K562 (cell line): ENCODE results near the gene HPF1. TPM values are rescaled to one million over a fixed set of nuclear protein-coding genes. Genes with fewer than 3 reads are reported as not detected.
"Not testable (repeated sequence)": the region's sequence is repeated elsewhere in the genome, so short reads cannot be mapped to it uniquely, and the experiment has no call there.

Source experiments
- ATAC-seq: fragments of 200-7000 bp; cut with Tn5 transposase; 3 replicates; pipeline ENCODE4 v1.9.1; 2020; ENCODE audit warnings: moderate library complexity
- BruUV-seq: library from RNA; stranded (reverse); fragments of 400-500 nt; replicated peaks from 2 replicates; lab custom pipeline; 2021; lab: Mats Ljungman, UMichigan
- CTCF ChIA-PET: fragments of 300-600 bp; formaldehyde crosslinking; extraction: SDS; loops from one replicate; lab custom pipeline; 2021; ENCODE audit warnings: low intra/inter-chr PET ratio; lab: Yijun Ruan, JAX
- POLR2A ChIA-PET: fragments of 300-600, 350-650 bp; sonication (Branson Sonifier 250); formaldehyde crosslinking; extraction: SDS; loops from one replicate; lab custom pipeline; 2021; ENCODE audit warnings: antibody characterized with exemption, inconsistent platforms; lab: Yijun Ruan, JAX
- DNase-seq, 4 experiments: peaks; one replicate each; pipeline versions ENCODE4 v3.0.0 to v3.0.0-alpha.2; 2011 to 2018; ENCODE audit warnings: low spot score in 3 of 4, mixed read lengths in 3 of 4; ENCODE audit errors: extremely low read depth in 1 of 4
- FAIRE-seq: peaks from 2 replicates; lab custom pipeline; 2011; peaks lifted over from hg19 to GRCh38; lab: Jason Lieb, UNC
- H2AFZ ChIP-seq: 2 replicates; pipeline ENCODE4 v1.6.0; 2011; ENCODE audit warnings: low read depth, low read length, control low read depth, inconsistent platforms
- H3K27ac ChIP-seq: fragments of 200-600 bp; 3 replicates; pipeline ENCODE4 v1.8.0; 2011; ENCODE audit warnings: low read depth, mild to moderate bottlenecking, control low read depth, inconsistent platforms, low read length, moderate library complexity, mixed read lengths; ENCODE audit errors: extremely low read depth
- H3K27me3 ChIP-seq, 2 experiments: fragments of 300-600 bp in 1 of 2; 2 replicates in 1 of 2; 3 replicates in 1 of 2; pipeline versions ENCODE4 v1.6.0 to v1.8.0; 2011; ENCODE audit warnings: inconsistent platforms in 2 of 2, low read length in 2 of 2, mild to moderate bottlenecking in 1 of 2, mixed read lengths in 1 of 2, moderate library complexity in 1 of 2; ENCODE audit not compliant: control insufficient read depth in 2 of 2, insufficient read depth in 2 of 2
- H3K36me3 ChIP-seq: fragments of 300-600 bp; 3 replicates; pipeline ENCODE4 v1.8.0; 2011; ENCODE audit warnings: mild to moderate bottlenecking, low read length, inconsistent platforms; ENCODE audit not compliant: control insufficient read depth, insufficient read depth
- H3K4me1 ChIP-seq, 2 experiments: fragments of 200-600 bp in 1 of 2; replicated peaks in 1 of 2; 2 replicates in 1 of 2; 3 replicates in 1 of 2; pipeline versions ENCODE4 v1.5.1 to v1.8.0; 2011; ENCODE audit warnings: inconsistent platforms in 2 of 2, low read length in 2 of 2, mild to moderate bottlenecking in 1 of 2, mixed read lengths in 1 of 2, moderate library complexity in 1 of 2; ENCODE audit not compliant: control insufficient read depth in 2 of 2, insufficient read depth in 2 of 2
- H3K4me2 ChIP-seq: 2 replicates; pipeline ENCODE4 v1.6.1; 2011; ENCODE audit warnings: low read length, control low read depth, inconsistent platforms, mixed read lengths; ENCODE audit not compliant: insufficient read depth
- H3K4me3 ChIP-seq: fragments of 200-600 bp; sonication (generic), shearing (Covaris generic); 2 replicates; pipeline ENCODE4 v1.5.1; 2016; ENCODE audit warnings: control low read depth, inconsistent platforms
- H3K79me2 ChIP-seq: fragments of 200-600 bp; 3 replicates; pipeline ENCODE4 v1.8.0; 2011; ENCODE audit warnings: low read length, inconsistent platforms; ENCODE audit not compliant: control insufficient read depth, insufficient read depth
- H3K9ac ChIP-seq, 2 experiments: 2 replicates each; pipeline versions ENCODE4 v1.6.0 to v1.6.1; 2011; ENCODE audit warnings: low read depth in 2 of 2, low read length in 2 of 2, control low read depth in 1 of 2, inconsistent platforms in 1 of 2, mild to moderate bottlenecking in 1 of 2, mixed read lengths in 1 of 2; ENCODE audit not compliant: insufficient read depth in 1 of 2
- H3K9me1 ChIP-seq: one replicate; pipeline ENCODE4 v1.6.0; 2011; ENCODE audit warnings: inconsistent platforms, mild to moderate bottlenecking, low read length, moderate library complexity; ENCODE audit not compliant: control insufficient read depth, insufficient read depth
- H3K9me3 ChIP-seq: replicated peaks from 2 replicates; pipeline ENCODE4 v1.5.1; 2011; ENCODE audit warnings: low read depth, low read length, inconsistent platforms; ENCODE audit not compliant: control insufficient read depth, insufficient read depth
- H4K20me1 ChIP-seq: replicated peaks from 2 replicates; pipeline ENCODE4 v1.6.1; 2011; ENCODE audit warnings: low read length, inconsistent platforms, mixed read lengths; ENCODE audit not compliant: control insufficient read depth, insufficient read depth
- MYNN ChIP-seq, 2 experiments: sonication (generic); formaldehyde crosslinking in 1 of 2; IDR thresholded peaks; 2 replicates each; pipeline versions ENCODE4 v1.5.0 to v1.6.1; 2016 to 2020; ENCODE audit warnings: antibody characterized with exemption in 1 of 2, missing genetic modification reagents in 1 of 2
- PTBP1 ChIP-seq: fragments of 200-400 bp; formaldehyde crosslinking; IDR thresholded peaks from 2 replicates; pipeline ENCODE4 v1.6.1; 2017; ENCODE audit warnings: low read depth, low read length
- TARDBP ChIP-seq: fragments of 450-650 bp; IDR thresholded peaks from 2 replicates; pipeline ENCODE4 v1.6.1; 2016
- WGBS: fragments of 100-300 bp; shearing (Covaris generic); methylation state at CpG from one replicate; pipeline ENCODE4 v1.1.6; 2016; ENCODE audit warnings: low coverage, mixed read lengths; ENCODE audit not compliant: insufficient coverage; ENCODE audit errors: missing lambda C conversion rate; 5-methylcytosine and 5-hydroxymethylcytosine counted together
- in situ Hi-C: fragments of 300-500 bp; cut with MboI; formaldehyde crosslinking; loops from 4 replicates; pipeline ENCODE4 v1.15.0; 2018; ENCODE audit warnings: inconsistent platforms, mixed read lengths
- intact Hi-C: fragments of 100-400 bp; cut with micrococcal nuclease; formaldehyde crosslinking; loops from 2 replicates; pipeline ENCODE4 v1.14.2; 2022
- polyA plus RNA-seq, 8 experiments: library from polyadenylated mRNA; depleted of rRNA in 4 of 8; stranded (reverse) in 5 of 8; unstranded in 3 of 8; fragments of >200 nt; fragmentation: Nextera tagmentation in 2 of 8; fragmentation: Illumina TruSeq in 1 of 8; extraction: Ambion mirVana in 2 of 8; extraction: Trizol in 1 of 8; gene quantifications; 2 replicates each; pipeline versions ENCODE4 v1.2.1 to v1.2.3, GENCODE V29; 2011 to 2014; ENCODE audit warnings: inconsistent platforms in 1 of 8, missing spikeins in 1 of 8
- total RNA-seq, 7 experiments: library from RNA; depleted of rRNA in 6 of 7; stranded (reverse); fragments of >200 nt in 6 of 7; fragmentation: Illumina TruSeq in 2 of 7; extraction: Trizol in 2 of 7; gene quantifications; 2 replicates each; pipeline versions ENCODE4 v1.2.1 to v1.2.3, GENCODE V29; 2011 to 2021; ENCODE audit warnings: low replicate concordance in 1 of 7

The HPF1 gene
- total and polyA plus RNA-seq, 9 of the 15 experiments (the other 6 are each of a cell fraction or from before 2014, with no cell fraction given): 21.2 to 89.4 (median 35.2) TPM

GRCh38 chr4:169773889-169774288 is 16.1 kb upstream of the HPF1 start:
- H3K9me1 ChIP-seq: no peaks in the 10 kb centered on the region
- FAIRE-seq (no peak), DNase-seq (no peak), ATAC-seq (no peak)
- no peak overlapping the region for H3K4me3 ChIP-seq
- ChIA-PET CTCF (no interaction called here), POLR2A (no interaction called here)
- no peak overlapping the region for H3K9ac ChIP-seq
- intact Hi-C loops (no loop called here), in situ Hi-C loops (no loop called here)
- no peaks in the 10 kb centered on the region for H3K79me2 ChIP-seq
- H2AFZ ChIP-seq: no peak overlapping the region
- no peaks in the 10 kb centered on the region for H4K20me1 ChIP-seq
- H3K27me3 ChIP-seq: no peaks in the 10 kb centered on the region
- no peaks in the 10 kb centered on the region for H3K36me3 ChIP-seq
- H3K9me3 ChIP-seq: no peaks in the 10 kb centered on the region
- peaks cover 0 to 11% of the 10 kb centered on the region in 2 experiments; a peak in 2 of 5 replicates for H3K4me1 ChIP-seq
- 36% methylated on average over 7 of the region's 7 CpGs for WGBS
- no peak overlapping the region for H3K4me2 ChIP-seq
- no TSS peak for BruUV-seq
- no peak for TF ChIP-seq MYNN (IDR thresholded peaks at IDR 0.05)
- TF ChIP-seq MYNN (CRISPR knock-in tag; IDR thresholded peaks at IDR 0.05): no peak
- TF ChIP-seq TARDBP: no peak
- TF ChIP-seq PTBP1: no peak
- H3K27ac ChIP-seq: no peak overlapping the region

GRCh38 chr4:169771556-169772080 is 13.9 kb upstream of the HPF1 start:
- H3K27me3 ChIP-seq, H3K4me2 ChIP-seq, ATAC-seq, H2AFZ ChIP-seq, H3K79me2 ChIP-seq, H3K9me1 ChIP-seq, intact Hi-C loops, CTCF ChIA-PET, H3K36me3 ChIP-seq, POLR2A ChIA-PET, H3K4me3 ChIP-seq, H4K20me1 ChIP-seq, DNase-seq, FAIRE-seq, H3K9me3 ChIP-seq, BruUV-seq, H3K27ac ChIP-seq, H3K9ac ChIP-seq, in situ Hi-C loops: not testable (repeated sequence)
- 30% methylated on average over 11 of the region's 11 CpGs for WGBS
- peaks cover 0 to 11% of the 10 kb centered on the region in 2 experiments; a peak in 2 of 5 replicates for H3K4me1 ChIP-seq
